NCI-H524 (cell line): ENCODE measurements around the gene TAF1L.
A peak's percentile ranks its signal among the peaks of the same experiment; 100 is the strongest.
"Not testable (repeated sequence)": the region's sequence is repeated elsewhere in the genome, so short reads cannot be mapped to it uniquely, and the experiment has no call there.

Source experiments
- DNase-seq, 2 experiments: peaks; one replicate each; lab custom pipeline; 2025; lab: John Stamatoyannopoulos, UW

Gene TAF1L

GRCh38 chr9:32635362-32635761 lies at the start of gene TAF1L:
TSS of gene TAF1L (minus strand) at chr9:32635669. CDS start at chr9:32635579, 90 bp downstream.
- DNase-seq: no peak

GRCh38 chr9:32681751-32682150 lies 46.3 kb upstream of the TAF1L start:
- DNase-seq: no peak

GRCh38 chr9:32677931-32678330 lies 42.5 kb upstream of the TAF1L start:
- no peak for DNase-seq

GRCh38 chr9:32672469-32672868 lies 37.0 kb upstream of the TAF1L start:
- DNase-seq: no peak

GRCh38 chr9:32671333-32671732 lies 35.9 kb upstream of the TAF1L start:
- DNase-seq: peak in 1 of 2 experiments; percentile 74

- DNase-seq: no peak
Observed at GRCh38 chr9:32665101-32665500, 29.6 kb upstream of the TAF1L start.

- DNase-seq: peak in 1 of 2 experiments; percentile 6
Observed at GRCh38 chr9:32663741-32664140, 28.3 kb upstream of the TAF1L start.

GRCh38 chr9:32647671-32648070 lies 12.2 kb upstream of the TAF1L start:
- no peak for DNase-seq

- no peak for DNase-seq
Observed at GRCh38 chr9:32644698-32645097, 9.2 kb upstream of the TAF1L start.

GRCh38 chr9:32633151-32633550 lies 2.3 kb downstream of the TAF1L start:
- not testable (repeated sequence) for DNase-seq

- DNase-seq: no peak
Observed at GRCh38 chr9:32631991-32632390, 3.5 kb downstream of the TAF1L start.

- no peak for DNase-seq
Observed at GRCh38 chr9:32627394-32627954, 8.0 kb downstream of the TAF1L start.

GRCh38 chr9:32625320-32625719 lies 10.1 kb downstream of the TAF1L start:
- DNase-seq: no peak

GRCh38 chr9:32622948-32623347 lies 12.5 kb downstream of the TAF1L start:
- no peak for DNase-seq

GRCh38 chr9:32618261-32618660 lies 17.2 kb downstream of the TAF1L start:
- DNase-seq: no peak

- no peak for DNase-seq
Observed at GRCh38 chr9:32606811-32607210, 28.7 kb downstream of the TAF1L start.

GRCh38 chr9:32603914-32604852 lies 31.3 kb downstream of the TAF1L start:
- DNase-seq: no peak

GRCh38 chr9:32599021-32599420 lies 36.4 kb downstream of the TAF1L start:
- not testable (repeated sequence) for DNase-seq

GRCh38 chr9:32596936-32597335 lies 38.5 kb downstream of the TAF1L start:
- DNase-seq: no peak

- no peak for DNase-seq
Observed at GRCh38 chr9:32596096-32596865, 39.2 kb downstream of the TAF1L start.

- DNase-seq: no peak
Observed at GRCh38 chr9:32590898-32591297, 44.6 kb downstream of the TAF1L start.

- DNase-seq: no peak
Observed at GRCh38 chr9:32590476-32590875, 45.0 kb downstream of the TAF1L start.
